Activated gamma-delta T cell (primary cell): Measurements from ENCODE around the gene HTT.

Experiments used
- DNase-seq: peaks from one replicate; lab custom pipeline; 2025; lab: John Stamatoyannopoulos, UW

The HTT gene

GRCh38 chr4:3082925-3083515, 8.5 kb downstream of the HTT start:
- DNase-seq, result no peak

DNA sequence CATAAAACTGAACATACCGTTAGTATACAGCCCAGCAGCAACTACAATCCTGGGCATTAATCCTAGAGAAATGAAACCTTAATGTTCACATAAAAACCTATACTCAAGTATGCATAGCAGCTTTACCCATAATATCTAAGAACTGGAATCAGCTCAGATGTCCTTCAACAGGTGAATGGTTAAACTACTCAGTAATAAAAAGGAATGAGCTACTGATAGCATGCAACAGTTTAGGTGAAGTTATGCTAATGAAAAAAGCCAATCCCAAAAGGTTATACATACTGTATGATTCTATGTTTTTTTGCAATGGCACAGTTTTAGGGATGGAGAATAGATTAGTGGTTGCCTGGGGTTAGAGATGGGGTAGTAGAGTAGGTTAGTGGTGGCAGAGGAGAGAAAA, 9.3 kb downstream of the HTT start:
- no peak for DNase-seq

DNA sequence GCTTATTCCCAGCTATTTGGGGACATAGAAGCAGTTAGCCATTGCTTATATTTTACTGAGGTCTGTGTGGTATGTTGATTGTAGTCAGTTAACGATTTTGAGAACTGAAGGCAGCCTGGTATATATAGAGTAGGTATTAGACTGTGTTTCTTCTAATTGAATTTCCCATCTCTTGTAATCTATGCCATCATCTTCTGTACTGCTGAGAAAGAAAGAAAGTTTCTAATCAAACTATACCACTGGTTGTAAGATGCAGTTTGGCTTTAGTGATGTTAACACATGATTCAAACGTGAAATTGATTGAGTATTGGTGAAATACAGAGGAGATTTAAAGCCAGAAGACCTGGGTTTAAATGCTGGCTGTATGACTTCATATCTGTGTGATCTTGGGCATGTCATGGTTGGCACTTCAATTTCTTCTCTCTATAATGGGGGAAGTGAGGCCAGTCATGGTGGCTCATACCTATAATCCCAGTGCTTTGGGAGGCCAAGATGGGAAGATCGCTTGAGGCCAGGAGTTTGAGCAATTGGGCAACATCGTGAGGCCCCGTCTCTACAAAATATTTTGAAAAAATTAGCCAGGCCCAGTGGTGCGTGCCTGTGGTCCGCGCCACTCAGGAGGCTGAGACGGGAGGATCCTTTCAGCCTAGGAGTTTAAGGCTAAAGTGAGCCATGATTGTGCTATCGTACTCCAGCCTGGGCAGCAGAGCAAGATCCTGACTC, 11.6 kb downstream of the HTT start:
- DNase-seq, result no peak

DNA sequence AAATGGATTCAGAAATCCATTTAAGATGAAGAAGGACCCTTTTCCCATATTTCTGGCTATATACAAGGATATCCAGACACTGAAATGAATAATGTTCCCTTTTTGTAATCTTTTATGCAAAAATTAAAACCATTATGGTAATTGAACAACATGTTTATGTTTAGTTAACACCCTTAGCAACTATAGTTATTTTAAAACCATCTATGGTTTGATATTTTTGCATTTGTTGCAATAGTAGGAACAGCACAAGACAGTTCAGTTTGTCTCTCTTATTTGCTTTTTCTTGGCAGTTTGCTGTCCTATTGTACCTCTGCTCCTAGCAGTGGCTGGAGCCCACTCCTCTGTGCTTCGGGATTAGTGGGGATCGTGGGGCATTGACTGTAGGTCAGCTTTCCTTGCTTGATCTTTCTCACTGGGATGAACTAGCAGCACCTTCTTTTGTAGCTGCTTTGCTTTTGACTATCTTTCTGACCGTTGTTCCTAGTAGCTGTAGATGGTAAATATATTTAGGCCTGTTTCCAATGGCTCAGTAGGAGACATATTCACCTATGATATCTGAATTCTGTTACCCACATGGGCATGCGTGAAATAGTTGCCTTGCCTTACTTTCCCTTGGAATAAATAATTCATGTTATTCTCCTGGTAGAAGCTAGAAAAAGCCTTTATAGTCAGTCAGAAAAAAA, 12.8 kb downstream of the HTT start:
- no peak for DNase-seq

DNA sequence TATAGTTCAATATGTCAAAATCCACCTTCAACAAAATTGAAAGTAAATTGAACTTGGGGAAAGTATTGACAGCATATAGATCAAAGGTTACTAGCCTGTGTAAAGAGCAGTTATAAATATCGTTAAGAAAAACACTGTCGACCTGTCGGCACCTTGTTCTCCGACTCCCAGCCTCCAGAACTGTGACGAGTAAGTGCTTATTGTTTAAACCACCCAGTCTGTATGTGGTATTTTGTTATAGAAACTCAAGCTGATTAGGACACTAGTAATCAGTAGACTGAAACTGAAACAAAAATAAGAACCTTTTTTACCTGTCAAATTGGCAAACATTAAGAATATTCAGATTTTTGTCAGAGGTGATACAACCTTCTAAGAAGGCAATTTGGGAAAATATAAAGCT, 17.0 kb downstream of the HTT start:
- DNase-seq, result no peak

DNA sequence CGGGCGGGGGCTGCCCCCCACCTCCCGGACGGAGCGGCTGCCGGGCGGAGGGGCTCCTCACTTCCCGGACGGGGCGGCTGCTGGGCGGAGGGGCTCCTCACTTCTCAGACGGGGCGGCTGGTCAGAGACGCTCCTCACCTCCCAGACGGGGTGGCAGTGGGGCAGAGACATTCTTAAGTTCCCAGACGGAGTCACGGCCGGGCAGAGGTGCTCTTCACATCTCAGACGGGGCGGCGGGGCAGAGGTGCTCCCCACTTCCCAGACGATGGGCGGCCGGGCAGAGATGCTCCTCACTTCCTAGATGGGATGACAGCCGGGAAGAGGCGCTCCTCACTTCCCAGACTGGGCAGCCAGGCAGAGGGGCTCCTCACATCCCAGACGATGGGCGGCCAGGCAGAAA, 20.2 kb downstream of the HTT start:
- peak; percentile 12 for DNase-seq

- DNase-seq, result no peak
These were observed 21.7 kb downstream of the HTT start for GRCh38 chr4:3096202-3096601.

GRCh38 chr4:3098346-3098745, 23.9 kb downstream of the HTT start:
- DNase-seq, result no peak

DNA sequence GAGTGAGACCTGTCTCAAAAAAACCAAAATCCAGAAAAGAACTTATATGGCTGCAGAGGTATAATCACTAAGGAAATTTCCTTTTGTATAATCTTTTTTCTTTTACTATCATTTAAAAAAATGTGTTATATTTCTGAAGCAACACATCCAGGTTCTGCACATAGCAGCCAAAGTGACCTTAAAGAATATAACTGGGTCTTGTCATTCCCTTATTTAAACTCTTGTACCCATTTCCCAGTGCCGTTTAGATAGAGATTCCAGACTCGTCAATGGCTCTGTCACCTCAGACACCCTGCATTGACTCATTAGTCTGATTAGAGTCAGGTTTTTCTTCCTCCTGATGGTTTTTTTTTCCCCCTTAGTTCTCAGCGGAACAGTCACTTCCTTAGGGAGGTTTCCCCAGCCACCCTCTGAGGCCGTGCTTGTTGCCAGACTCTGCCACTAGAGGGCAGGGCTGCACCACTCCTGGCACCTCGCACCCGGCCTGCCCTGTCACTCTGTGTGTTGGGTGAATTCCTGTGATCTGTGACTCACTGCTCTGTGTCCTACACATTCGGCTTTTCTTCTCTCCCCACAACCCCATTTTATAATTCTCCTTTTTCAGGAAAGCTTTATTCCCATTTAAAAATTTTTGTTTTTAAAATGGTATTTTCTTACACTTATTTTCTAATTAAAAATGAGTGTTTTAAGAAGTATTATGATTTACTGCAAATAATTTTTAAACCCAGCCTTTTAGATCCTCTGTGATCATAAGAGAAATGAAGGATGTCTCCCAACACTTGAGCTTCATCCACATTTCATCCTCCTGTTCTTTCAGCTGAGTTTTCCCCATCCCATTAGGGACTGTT, 32.1 kb downstream of the HTT start:
- DNase-seq, result peak; percentile 54

GRCh38 chr4:3107271-3107670, 32.8 kb downstream of the HTT start:
- DNase-seq, result no peak

DNA sequence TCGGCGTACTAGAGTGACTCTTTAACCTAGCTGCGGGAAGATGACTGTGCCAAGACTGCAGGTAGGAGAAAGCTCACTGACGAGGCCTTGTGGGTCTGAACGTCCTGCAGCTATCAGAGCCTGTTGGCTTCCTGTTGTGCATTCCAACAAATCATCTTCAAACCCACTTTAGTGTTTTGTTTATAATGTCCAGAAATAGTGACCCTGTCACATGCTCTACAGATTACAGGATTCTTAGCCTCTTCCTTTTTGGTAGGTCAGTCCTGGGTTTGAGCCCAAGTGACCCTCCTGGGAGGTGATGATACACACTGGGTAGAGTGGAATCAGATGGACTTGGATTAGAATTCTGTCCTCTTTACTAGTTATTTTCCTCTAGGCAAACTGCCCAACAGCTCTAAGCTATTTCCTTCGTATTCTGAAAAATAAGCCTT, 33.2 kb downstream of the HTT start:
- no peak for DNase-seq

GRCh38 chr4:3108211-3108610, 33.7 kb downstream of the HTT start:
- DNase-seq, result no peak

DNA sequence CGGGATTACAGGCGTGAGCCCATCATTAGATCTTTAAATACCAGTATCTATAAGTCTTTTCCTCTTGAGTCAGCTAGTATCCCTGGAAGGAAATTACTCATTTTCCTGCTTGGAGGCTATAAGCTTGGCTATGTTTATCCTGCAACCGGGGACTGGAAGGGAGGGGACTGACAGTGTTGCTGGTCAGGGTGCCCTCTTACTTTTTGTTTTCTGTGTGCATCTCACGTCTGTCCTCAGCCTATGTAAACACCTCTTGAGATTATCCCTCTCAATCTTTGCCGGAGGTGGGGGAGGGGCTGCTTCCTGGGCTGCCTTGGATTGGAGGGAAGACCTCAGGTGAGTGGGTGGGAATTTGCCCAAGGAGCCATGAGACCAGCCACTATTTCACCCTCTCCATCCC, 37.0 kb downstream of the HTT start:
- no peak for DNase-seq

GRCh38 chr4:3112201-3112600, 37.7 kb downstream of the HTT start:
- DNase-seq, result no peak

DNA sequence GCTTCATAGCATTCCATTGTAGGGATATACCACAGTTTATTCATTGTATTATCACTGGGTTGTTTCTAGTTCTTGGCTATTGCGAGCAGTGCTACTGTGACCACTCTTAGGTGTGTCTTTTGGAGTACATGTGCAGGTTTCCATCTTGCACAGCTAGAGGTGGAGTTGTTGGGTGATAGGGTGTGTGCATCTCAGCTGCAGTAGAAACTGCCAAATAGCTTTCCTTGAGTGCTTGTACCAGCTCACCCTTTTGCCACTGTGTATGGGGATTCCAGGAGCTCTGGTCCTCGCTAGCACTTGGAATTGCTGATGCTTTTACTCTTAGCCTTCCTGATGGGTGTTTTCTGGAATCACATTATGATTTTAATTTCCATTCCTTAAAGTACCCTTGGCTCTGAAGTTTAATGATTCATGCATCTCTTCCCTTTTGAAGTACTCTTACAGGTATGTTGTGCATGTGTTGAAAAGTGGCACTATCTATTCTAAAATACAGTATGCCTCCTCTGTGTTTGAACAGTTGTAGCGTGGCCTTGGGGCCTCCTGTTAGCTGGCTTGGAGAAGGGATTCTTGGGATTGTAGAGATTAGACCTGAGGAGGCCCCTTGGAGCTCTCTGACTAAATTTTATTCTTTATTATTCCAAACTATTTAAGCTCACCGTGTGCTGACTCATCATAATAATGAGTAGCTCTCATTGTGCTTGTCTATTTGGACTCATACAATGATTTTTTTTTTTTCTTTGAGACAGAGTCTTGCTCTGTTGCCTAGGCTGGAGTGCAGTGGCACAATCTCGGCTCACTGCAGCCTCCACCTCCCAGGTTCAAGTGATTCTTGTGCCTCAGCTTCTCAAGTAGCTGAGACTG, 38.4 kb downstream of the HTT start:
- DNase-seq, result no peak

DNA sequence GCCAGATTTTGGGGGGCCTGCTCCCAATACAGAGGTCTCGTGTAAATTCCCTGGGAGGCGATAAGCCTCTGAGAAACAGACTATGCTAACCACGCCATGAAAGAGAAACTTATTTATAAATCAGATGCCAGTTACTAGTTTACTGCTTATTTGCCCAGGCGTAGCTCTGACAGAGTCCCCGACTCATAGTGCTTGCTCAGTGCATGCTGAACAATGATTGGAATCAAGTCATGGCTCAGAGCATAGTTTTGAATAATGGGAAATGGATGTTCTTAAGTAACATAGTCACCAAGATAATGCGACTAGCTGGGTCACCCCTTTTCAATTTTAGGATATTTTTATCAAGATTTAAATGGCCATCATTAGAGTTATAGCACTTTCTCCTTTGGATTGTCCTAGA, 39.9 kb downstream of the HTT start:
- DNase-seq, result no peak

DNA sequence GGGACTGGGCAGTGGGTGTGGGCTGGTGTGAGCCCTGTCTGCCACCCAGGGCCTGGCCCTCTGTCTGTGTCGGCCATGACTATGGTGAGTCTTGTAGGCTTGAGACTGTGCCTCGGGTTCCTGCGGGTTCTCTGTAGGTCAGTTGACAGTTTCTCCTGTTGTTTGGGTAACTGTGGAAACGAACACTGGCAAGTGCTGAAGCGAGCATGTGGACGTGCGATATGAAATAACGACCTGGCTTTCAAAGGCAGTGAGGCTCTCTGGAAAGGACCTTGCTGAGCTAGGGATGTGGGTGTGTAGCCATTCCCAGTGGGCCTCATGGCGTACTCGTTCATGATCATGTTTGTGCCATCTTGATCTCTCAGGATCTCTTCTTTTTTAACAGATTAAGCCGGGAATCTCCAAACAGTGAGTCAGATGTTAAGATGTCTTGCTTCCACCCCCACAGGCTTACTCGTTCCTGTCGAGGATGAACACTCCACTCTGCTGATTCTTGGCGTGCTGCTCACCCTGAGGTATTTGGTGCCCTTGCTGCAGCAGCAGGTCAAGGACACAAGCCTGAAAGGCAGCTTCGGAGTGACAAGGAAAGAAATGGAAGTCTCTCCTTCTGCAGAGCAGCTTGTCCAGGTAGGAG, 41.3 kb downstream of the HTT start:
- no peak for DNase-seq

DNA sequence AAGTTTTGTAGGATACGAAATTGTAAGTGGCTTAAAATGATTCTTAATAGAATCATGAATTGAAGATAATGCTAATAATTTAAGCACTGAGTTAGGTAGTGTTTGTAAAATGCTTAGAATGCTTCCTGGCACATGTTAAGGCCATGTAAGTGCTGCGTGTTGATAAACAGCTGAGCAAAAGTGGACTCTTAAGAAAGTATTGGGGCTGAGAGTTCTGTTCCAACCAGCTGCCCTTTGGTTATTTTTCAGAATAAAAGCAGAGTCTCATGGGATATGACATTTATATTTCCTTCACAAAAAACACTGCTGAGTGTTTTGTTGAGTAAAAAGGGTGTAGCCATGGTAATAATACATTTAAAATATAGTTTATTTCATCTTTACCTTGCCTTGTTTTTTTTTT, 42.5 kb downstream of the HTT start:
- no peak for DNase-seq

DNA sequence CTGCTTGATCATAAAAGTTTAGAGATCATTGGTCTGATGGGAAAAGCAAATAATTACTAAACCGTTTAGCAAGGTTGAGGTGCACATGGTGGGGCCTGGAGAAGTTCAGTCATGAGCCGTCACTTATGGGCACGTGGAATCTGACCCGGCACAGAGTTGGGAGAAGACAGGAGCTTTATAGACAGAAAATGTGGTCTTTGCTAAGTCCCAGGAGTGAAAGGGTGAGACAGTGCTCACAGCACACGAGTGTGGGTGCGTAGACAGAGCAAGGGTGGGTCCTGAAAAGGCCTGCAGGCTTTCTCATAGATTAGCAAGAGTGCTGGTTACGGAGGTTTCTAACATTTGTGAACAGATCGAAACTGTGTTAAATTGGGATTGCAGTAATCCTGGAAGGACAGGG, 43.8 kb downstream of the HTT start:
- DNase-seq, result no peak

GRCh38 chr4:3119464-3119863, 45.0 kb downstream of the HTT start:
- DNase-seq, result no peak

DNA sequence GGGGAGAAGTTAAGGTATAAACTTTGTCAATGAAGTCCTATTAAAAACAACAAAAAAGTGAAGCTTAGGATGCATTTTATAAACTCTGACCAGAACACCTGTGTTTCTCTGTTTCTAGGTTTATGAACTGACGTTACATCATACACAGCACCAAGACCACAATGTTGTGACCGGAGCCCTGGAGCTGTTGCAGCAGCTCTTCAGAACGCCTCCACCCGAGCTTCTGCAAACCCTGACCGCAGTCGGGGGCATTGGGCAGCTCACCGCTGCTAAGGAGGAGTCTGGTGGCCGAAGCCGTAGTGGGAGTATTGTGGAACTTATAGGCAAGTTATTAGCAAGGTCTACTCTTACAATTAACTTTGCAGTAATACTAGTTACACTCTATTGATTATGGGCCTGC, 46.6 kb downstream of the HTT start:
- no peak for DNase-seq
